HepG2 (cell line): ENCODE measurements around the gene SLTM. TPM values are rescaled to one million over a fixed set of nuclear protein-coding genes. Genes with fewer than 3 reads are reported as not detected.

Source experiments
- ADNP ChIP-seq: sonication (generic); formaldehyde crosslinking; IDR thresholded peaks from 2 replicates; pipeline ENCODE4 v1.4.0; 2020; ENCODE audit warnings: missing genetic modification reagents
- GTF3A ChIP-seq: sonication (generic); formaldehyde crosslinking; conservative IDR thresholded peaks from 2 replicates; pipeline ENCODE4 v1.4.0; 2020; ENCODE audit warnings: mild to moderate bottlenecking, missing genetic modification reagents
- GZF1 ChIP-seq: sonication (generic); formaldehyde crosslinking; IDR thresholded peaks from 2 replicates; pipeline ENCODE4 v1.5.1; 2020; ENCODE audit warnings: mild to moderate bottlenecking, missing genetic modification reagents
- POGK ChIP-seq: sonication (generic); formaldehyde crosslinking; conservative IDR thresholded peaks from 2 replicates; pipeline ENCODE4 v1.8.0; 2022; ENCODE audit warnings: mild to moderate bottlenecking, moderate library complexity, missing genetic modification reagents
- THAP8 ChIP-seq: sonication (generic); formaldehyde crosslinking; IDR thresholded peaks from 2 replicates; pipeline ENCODE4 v1.5.1; 2020; ENCODE audit warnings: missing genetic modification reagents, mild to moderate bottlenecking, borderline replicate concordance
- ZBTB40 ChIP-seq, 2 experiments: fragments of 450-650 bp in 1 of 2; sonication (generic) in 1 of 2; formaldehyde crosslinking in 1 of 2; IDR thresholded peaks; 2 replicates each; pipeline versions ENCODE4 v1.6.1 to v1.8.0; 2016 to 2022; ENCODE audit warnings: antibody characterized with exemption in 1 of 2, mild to moderate bottlenecking in 1 of 2, missing genetic modification reagents in 1 of 2
- ZFP36L1 ChIP-seq: sonication (generic); formaldehyde crosslinking; IDR thresholded peaks from 2 replicates; pipeline ENCODE4 v1.8.0; 2022; ENCODE audit warnings: mild to moderate bottlenecking, missing genetic modification reagents, moderate library complexity
- ZNF12 ChIP-seq: sonication (generic); formaldehyde crosslinking; IDR thresholded peaks from 2 replicates; pipeline ENCODE4 v1.5.0; 2020; ENCODE audit warnings: missing genetic modification reagents
- ZNF18 ChIP-seq: sonication (generic); formaldehyde crosslinking; IDR thresholded peaks from 2 replicates; pipeline ENCODE4 v1.8.0; 2022; ENCODE audit warnings: mild to moderate bottlenecking, missing genetic modification reagents; ENCODE audit not compliant: insufficient replicate concordance
- ZNF382 ChIP-seq: sonication (generic); formaldehyde crosslinking; IDR thresholded peaks from 2 replicates; pipeline ENCODE4 v1.5.0; 2020; ENCODE audit warnings: missing genetic modification reagents, mild to moderate bottlenecking, borderline replicate concordance
- ZNF432 ChIP-seq: sonication (generic); formaldehyde crosslinking; IDR thresholded peaks from 2 replicates; pipeline ENCODE4 v1.5.0; 2020; ENCODE audit warnings: missing genetic modification reagents, mild to moderate bottlenecking, borderline replicate concordance
- ZNF543 ChIP-seq: sonication (generic); formaldehyde crosslinking; IDR thresholded peaks from 2 replicates; pipeline ENCODE4 v1.4.0; 2020; ENCODE audit warnings: mild to moderate bottlenecking, missing genetic modification reagents
- ZNF598 ChIP-seq: sonication (generic); formaldehyde crosslinking; IDR thresholded peaks from 2 replicates; pipeline ENCODE4 v1.5.1; 2020; ENCODE audit warnings: mild to moderate bottlenecking, missing genetic modification reagents, borderline replicate concordance
- ZNF746 ChIP-seq: sonication (generic); formaldehyde crosslinking; IDR thresholded peaks from 2 replicates; pipeline ENCODE4 v1.8.0; 2022; ENCODE audit warnings: mild to moderate bottlenecking, missing genetic modification reagents
- polyA plus RNA-seq, 8 experiments: library from polyadenylated mRNA; depleted of rRNA in 3 of 8; stranded (reverse) in 7 of 8; unstranded in 1 of 8; fragments of >200 nt; fragmentation: Illumina TruSeq in 4 of 8; extraction: Trizol in 4 of 8; gene quantifications; 2 replicates each; pipeline versions ENCODE4 v1.2.1 to v1.2.3, GENCODE V29; 2011 to 2016; ENCODE audit warnings: low read depth in 4 of 8, missing spikeins in 1 of 8, mixed read lengths in 1 of 8; ENCODE audit not compliant: insufficient read depth in 1 of 8
- total RNA-seq, 5 experiments: library from RNA; depleted of rRNA; stranded (reverse); fragments of >200 nt; fragmentation: Illumina TruSeq; extraction: Trizol; gene quantifications; 2 replicates each; pipeline ENCODE4 v1.2.3, GENCODE V29; 2016; ENCODE audit warnings: low read depth in 1 of 5

The SLTM gene
- total and polyA plus RNA-seq, 2 of the 13 experiments (the other 11 are each of a cell fraction or from before 2014, with no cell fraction given): 22.0 to 64.2 TPM

GRCh38 chr15:58933281-58934113 lies at the start of gene SLTM (continued):
- TF ChIP-seq ZNF12 (CRISPR knock-in tag) (no peak), ZNF543 (CRISPR knock-in tag) (no peak; the same call in 1 of the 2 replicates), ZNF598 (CRISPR knock-in tag) (peak; percentile 94; the same call in 1 of the 2 replicates), ADNP (CRISPR knock-in tag) (no peak), ZNF432 (CRISPR knock-in tag) (no peak), POGK (CRISPR knock-in tag) (peak; percentile 82; the same call in 1 of the 2 replicates), ZNF746 (CRISPR knock-in tag) (no peak), ZNF382 (CRISPR knock-in tag) (no peak), THAP8 (no peak), ZBTB40 (IDR thresholded peaks at IDR 0.05) (no peak), ZBTB40 (CRISPR knock-in tag; IDR thresholded peaks at IDR 0.05) (0 out of 2 replicates have a peak, but pooled peaks have one; percentile 35), GZF1 (CRISPR knock-in tag) (0 out of 2 replicates have a peak, but pooled peaks have one; percentile 41), ZFP36L1 (0 out of 2 replicates have a peak, but pooled peaks have one; percentile 5), GTF3A (CRISPR knock-in tag) (no peak), ZNF18 (CRISPR knock-in tag) (no peak)
